Mammary epithelial cell (primary cell): ENCODE data around the gene EIF2D.
"Not testable (repeated sequence)": the region's sequence is repeated elsewhere in the genome, so short reads cannot be mapped to it uniquely, and the experiment has no call there.

ENCODE experiments used
- CTCF ChIP-seq, 2 donors: IDR thresholded peaks in 1 of 2; conservative IDR thresholded peaks in 1 of 2; 2 replicates each; pipeline ENCODE4 v1.5.1; 2011 to 2012; ENCODE audit warnings: inconsistent platforms in 2 of 2, low read length in 2 of 2, mild to moderate bottlenecking in 2 of 2, control low read depth in 1 of 2, low read depth in 1 of 2; ENCODE audit not compliant: insufficient read depth in 1 of 2; ENCODE audit errors: extremely low read depth in 1 of 2
- EZH2 ChIP-seq: IDR thresholded peaks from 2 replicates; pipeline ENCODE4 v1.6.1; 2012; ENCODE audit warnings: low read length, inconsistent platforms, borderline replicate concordance

GRCh38 chr1:206626396-206626795 lies 14.1 kb upstream of the EIF2D start:
- not testable (repeated sequence) for TF ChIP-seq CTCF (conservative IDR thresholded peaks at IDR 0.05 in 1 of 2, IDR thresholded peaks at IDR 0.05 in 1 of 2; ENCODE audit: extremely low read depth in 1 of 2, insufficient read depth in 1 of 2, low read depth in 1 of 2, low read length in 2 of 2); EZH2
